HG03575 (cell line): ENCODE data around the gene SHPK.
"Not testable (repeated sequence)": the region's sequence is repeated elsewhere in the genome, so short reads cannot be mapped to it uniquely, and the experiment has no call there.

Source experiments
- ATAC-seq: cut with Tn5 transposase; IDR thresholded peaks from one replicate; pipeline ENCODE4 v1.9.1; 2021; ENCODE audit not compliant: unreplicated experiment, insufficient number of reproducible peaks, low FRiP score; ENCODE audit errors: extremely low read depth

Gene SHPK

DNA sequence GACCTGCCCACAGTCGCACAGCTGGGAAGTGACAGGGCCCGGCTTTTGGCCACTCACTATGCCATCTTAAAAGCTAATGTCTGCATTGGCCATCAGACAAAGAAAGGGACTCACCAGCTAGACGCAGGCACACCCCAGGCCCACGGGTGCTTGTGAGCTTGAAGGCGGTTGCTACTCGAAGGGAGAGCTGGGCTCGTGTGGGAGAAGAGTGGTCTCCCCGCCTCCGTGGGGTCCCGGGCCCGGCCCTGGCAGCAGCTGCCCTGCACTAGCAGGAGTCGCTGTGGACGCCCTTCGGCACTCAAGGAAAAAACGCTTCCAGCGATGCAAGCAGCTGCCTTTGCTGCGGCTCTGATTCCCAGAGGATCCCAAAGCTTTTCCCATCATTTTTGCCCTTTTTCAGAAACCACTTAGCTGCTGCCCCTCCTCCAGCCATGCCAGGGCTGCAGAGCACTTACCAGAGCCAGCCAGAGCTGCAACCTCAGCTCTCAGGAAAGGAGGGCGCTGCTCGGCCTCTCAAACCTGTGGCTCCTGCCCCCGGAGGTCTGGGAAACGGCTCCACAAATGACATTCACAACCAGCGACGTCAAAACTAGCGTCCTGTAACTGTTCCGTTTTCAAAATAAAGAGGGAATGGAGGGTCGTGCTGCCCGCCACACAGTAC lies 39.1 kb downstream of the SHPK start:
- no peak for ATAC-seq

DNA sequence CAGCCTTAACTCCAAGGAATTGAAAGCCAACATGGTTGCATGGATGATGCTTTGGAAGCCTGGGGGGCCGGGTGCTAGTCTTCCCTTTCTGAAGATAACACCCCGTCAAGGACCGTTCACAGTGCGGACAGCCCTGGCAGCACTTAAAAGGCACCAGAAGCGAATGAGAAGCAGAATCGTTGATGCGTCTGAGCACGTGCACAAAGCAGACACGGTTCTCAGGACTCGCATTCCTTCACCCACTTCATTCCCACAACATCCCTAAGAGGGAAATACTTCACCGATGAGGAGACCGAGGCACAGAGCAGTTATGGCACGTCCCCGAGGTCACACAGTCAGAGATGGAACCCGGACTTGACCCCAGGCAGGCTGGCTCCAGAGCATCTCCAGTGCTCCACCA lies 41.1 kb downstream of the SHPK start:
- ATAC-seq, result no peak

DNA sequence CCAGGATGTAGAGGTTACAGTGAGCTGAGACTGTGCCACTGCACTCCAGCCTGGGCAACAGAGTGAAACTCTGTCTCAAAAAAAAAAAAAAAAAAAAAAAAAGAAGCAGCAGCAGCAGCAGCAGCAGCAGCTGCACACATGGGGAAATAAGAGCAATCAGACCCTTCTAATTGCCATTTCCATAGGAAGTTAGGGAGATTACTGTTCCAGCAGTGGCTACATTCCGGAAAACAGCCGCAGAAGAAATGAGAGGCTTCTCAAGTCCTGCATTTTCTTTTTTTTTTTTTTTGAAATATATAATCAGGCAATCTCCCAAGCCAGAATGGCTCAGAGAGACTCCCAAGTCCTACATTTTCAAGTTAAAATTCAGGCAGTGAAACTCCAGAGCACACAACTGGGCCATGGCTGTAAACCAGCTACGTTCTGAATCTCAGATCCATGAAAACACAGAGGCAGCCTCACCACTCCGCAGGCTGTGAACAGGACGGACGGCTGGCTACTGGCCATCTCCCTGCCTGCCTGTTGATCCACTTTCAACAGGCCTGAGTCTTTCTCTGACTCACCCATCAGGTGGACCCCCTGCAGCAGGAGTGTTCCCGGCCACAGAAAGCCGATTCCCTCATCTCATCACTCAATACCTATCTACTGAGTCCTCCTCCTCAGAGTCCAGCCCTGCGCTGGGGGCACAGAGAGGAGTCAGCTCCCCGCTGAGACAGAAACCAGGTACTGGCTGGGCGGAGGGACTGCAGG lies 41.8 kb downstream of the SHPK start:
- no peak for ATAC-seq

DNA sequence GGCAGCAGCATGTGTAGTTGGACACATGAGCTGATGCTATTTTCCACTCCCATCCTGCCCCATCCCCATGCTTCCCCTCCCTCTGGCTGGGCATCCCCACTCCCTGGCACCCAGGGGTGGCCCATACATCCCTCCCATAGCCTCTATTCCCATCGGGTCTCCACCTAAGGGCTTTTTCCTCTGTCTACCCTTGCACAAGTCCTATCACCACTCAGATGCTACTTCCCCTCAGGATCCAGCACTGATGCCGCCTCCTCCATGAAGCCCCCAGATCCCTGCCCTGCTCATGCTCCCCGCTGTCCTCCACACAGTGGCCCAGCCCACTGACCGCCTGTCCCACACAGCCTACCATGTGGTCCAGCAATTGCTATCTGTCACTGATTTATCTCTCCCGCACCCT lies 42.7 kb downstream of the SHPK start:
- ATAC-seq, result no peak

DNA sequence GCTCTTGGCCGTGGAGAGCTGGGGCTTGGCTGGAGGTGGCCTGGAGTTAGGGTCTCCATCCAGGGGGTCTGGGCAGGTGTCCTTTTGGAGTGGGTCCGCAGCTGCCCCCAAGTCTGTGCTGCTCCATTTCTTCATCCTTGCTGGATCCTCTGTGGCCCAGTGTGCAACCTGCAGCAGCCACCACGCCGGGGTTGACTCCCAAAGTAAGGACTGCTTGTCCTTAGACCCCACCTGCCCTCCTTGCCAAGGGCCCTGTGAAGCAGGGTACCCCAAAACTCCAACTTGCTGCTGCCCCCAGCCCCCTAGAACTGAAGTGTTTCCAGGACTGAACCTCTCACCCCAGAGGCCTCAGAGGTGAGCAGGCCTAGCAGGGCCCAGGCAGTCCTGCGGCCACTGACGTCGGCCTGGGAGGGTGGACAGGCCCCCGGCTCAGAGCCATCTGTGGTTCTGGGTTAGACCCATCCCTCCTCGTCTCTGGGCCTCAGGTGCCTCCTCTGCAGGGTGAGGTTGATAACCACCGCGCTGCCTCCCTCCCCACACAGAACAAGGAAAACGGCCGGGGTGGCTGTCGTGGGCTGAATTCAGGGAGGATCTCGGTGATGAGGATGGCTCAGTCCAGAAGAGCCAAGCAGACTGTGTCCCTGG lies 43.7 kb downstream of the SHPK start:
- ATAC-seq, result no peak

DNA sequence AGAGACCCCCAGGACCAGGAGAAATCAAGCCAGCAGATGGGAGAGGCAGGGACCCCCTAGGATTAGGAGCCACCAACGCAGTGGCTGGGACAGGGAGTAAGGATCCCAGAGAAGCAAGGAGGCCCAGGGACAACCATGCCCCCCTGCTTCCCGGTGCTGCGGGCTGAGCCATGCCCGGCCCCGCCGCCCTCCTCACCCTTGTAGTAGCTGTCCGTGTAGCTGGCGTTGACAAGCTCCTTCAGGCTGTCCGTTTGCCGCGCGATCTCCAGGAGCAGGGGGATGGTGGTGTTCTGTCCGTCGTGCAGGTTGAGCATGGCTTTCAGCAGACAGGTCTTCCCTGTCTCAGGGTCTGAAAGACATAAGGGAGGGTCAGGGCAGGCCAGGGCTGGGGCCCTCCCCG lies 45.3 kb downstream of the SHPK start:
- ATAC-seq, result no peak

DNA sequence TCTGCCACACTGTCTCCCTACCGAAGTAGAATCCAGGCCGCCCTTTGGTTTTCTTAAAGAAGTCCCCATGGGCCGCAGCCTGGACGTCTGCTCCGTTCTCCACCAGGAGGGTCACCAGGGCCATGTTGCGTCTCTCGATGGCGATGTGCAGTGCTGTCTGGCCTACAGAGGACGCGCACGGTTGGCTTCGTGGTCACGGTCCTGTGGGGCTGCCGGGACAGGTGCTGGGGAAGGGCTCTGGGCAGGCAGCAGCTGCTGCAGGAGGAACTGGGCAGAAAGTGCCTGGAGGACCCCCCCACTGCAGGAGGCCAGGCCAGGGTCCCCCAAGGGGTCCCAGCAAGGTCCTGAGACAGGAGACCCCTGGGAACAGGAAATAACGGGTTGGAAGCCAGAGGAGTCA lies 45.8 kb downstream of the SHPK start:
- no peak for ATAC-seq

DNA sequence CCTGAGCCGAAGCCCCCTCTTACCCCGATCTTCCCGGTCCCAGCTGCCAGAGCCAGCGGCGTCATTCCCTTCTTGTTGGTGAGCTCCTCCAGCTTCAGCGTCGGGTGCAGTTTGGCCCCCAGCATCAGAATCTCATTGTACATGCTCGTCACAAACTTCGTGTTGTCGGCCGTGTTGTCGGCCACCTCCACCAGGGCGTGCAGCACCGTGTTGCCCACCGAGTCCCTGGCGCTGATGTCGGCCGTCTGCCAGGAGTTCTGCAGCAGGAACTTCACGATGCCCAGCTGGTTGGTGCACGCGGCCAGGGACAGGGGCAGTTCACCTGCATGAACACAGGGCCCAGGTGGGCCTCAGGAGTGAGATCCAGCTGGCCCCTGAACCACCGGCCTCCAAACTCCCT lies 46.3 kb downstream of the SHPK start:
- ATAC-seq, result no peak

DNA sequence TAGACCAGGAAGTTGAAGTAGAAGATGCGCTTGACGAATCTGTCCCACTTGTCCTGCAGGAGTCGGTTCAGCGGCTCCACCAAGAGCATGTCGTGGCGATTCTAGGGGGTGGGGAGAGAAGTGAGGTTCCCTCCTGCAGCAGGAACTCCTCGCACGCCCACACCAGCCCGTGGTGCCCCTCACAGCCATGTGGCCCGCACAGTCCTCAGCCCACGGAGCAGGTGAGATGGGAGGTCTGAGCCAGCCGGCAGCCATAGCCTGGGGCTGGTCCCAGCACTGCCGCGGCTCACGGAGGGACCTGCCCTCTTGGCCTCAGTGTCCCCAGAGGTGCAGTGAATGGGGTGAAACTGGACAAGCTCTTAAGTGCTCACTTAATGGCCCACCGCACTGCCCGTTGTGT lies 50.2 kb downstream of the SHPK start:
- no peak for ATAC-seq

DNA sequence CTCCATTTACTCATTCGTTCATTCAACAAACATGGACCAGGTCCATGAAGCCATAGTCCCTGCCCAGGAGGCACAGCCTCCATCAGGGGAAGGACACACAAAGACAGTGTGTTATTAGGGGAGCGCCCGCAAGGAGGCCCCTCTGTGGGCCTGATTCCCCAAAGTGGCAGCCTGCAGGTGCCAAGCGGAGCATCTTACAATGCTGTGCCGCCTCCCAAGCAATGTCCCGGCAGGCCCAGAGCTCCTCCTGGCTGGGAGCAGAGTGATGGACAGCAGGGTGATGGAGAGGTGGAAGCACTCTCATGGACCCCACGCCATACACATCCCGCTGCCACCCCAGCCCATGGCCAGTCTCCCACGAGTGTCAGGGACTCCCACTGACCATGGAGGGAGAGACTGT lies 52.6 kb downstream of the SHPK start:
- no peak for ATAC-seq

DNA sequence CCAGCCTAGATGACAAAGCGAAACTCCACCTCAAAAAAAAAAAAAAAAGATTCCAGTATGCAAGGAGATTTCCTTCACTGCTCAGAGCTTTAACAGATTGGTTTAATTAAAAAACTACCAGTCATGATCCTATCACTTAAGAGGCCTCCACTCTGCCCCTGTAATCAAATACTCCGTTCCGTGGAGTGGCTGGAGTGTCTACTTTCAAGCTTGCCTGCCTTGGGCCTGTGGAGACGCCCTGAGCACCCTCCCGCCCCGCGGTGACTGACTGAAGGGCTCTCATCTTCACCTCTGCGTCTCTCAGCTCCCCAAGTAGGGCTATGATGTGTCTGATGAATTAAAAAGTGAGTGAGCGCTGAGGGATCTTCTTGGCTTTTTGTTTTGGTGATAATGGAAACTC lies 53.1 kb downstream of the SHPK start:
- no peak for ATAC-seq

DNA sequence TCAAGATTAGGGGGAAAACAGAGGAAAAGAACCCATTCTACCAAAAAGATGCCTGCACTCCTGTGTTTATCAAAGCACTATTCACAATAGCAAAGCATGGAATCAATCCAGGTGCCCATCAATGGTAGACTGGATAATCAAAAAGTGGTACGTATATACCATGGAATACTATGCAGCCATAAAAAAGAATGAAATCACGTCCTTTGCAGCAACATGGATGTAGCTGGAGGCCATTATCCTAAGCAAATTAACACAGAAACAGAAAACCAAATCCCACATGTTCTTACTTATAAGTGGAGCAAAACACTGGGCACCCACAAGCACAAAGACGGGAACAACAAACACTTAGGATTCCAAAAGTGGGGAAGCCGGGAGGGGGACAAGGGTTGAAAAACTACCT lies 57.4 kb downstream of the SHPK start:
- not testable (repeated sequence) for ATAC-seq

DNA sequence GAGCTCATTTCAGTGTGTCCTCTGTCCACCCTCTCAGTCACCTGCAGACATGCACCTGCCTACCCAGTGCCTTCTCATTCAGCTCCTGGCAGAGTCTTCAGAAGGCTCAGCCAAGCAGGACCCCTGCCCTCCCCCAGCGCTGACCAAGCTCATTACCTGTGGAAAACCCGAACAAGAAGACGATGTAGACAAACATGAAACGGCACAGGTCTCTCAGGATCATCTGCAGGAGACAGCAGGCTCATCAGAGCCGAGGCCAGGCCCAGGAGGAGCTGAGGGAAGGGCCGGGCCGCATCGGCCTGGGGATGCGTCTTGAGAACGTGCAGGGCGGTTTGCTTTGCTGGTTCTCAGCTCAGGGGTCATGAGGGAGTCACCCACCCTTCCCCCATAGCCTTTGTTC lies 59.1 kb downstream of the SHPK start:
- ATAC-seq, result no peak

DNA sequence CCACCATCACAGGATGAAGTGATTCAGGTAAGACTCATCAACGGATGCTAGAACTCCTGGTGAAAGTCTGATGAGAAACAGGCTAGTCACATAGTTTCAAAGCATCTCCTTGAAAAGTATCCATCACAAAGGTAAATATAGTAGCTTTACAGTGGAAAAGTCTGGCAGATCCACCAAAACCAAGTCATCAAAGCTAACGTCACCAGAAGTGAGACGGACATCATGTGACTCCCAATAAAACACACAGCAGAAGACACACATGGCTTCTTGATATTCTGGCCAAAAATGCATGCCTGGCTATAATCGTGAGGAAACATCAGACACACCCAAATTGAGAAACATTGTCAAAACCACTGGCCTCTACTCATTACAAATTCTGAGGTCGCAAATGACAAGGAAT lies 60.5 kb downstream of the SHPK start:
- ATAC-seq, result no peak

DNA sequence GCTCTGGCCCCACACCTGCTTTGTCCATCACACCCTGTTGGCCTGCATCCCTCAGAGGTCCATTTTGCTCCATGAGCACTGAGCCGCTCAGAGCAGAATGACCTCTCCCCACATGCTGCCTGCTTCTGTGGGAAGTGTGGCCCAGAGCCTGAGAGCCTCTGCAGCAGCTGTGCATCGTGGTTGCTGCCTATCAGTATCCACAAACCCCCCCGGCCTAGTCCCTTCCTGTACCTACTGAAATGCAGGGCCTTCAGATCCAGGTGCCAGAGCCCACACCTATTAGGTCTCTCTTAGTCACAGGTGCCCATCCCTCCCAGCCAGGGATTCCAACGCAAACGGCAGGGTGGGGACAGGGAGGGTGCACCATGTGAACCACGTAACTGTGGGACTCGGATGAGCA lies 61.8 kb downstream of the SHPK start:
- ATAC-seq, result no peak

DNA sequence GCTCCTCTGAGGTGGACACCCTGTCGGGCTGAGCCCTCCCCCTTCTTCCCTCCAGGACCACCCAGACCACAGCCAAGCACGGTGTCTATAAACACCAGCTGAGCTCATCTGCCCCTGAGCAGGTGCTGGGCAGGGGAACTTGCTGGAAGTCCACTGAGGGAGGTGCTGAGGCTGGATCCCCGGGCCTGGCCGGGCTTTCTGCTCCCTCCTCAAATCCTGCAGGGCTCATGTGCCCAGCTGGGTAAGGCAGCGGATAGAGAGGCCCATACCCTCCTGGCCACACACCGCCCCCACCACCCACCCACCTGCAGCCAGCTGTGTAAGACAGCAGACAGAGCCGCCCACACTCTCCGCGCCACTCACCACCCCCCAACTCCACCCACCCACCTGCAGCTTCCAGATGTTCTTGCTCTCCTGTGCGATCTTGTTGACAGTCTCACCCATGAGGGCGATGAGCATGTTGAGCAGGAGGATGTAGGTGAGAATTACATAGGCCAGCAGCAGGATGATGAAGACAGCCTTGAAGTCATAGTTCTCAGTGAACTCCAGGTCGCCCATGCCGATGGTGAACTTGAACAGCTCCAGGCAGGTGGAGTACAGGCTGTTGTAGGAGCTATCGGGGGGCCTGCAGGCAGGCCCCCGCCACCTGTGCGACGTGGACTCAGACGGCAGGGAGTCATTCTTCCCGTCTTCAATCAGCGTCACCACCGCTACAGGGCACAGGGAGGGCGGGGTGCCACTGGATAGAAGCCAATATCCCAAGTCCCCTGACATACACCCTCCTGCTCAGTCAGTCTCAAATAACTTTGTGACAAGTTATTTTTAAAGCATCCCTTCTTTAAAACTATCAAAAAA lies 62.6 kb downstream of the SHPK start:
- ATAC-seq, result no peak

DNA sequence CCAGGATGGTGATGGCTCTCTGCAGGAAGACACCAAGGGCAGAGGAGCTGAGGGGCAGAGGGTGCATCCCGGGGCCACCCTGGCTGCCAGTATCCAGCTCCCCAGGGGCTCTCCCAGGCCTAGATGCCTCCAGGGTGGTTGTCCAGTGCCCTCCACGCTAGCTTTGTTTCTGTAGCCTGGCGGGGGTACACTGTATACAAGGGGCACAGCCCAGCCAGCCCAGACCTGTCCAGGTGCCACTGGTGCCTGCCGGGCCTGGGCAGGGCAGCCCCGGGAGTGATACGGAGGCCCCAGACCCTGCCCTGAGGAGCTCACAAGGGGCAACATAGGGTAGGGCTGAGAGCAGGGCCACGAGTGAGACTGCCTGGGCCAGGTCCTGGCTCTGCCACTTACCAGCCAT lies 63.8 kb downstream of the SHPK start:
- ATAC-seq, result no peak

DNA sequence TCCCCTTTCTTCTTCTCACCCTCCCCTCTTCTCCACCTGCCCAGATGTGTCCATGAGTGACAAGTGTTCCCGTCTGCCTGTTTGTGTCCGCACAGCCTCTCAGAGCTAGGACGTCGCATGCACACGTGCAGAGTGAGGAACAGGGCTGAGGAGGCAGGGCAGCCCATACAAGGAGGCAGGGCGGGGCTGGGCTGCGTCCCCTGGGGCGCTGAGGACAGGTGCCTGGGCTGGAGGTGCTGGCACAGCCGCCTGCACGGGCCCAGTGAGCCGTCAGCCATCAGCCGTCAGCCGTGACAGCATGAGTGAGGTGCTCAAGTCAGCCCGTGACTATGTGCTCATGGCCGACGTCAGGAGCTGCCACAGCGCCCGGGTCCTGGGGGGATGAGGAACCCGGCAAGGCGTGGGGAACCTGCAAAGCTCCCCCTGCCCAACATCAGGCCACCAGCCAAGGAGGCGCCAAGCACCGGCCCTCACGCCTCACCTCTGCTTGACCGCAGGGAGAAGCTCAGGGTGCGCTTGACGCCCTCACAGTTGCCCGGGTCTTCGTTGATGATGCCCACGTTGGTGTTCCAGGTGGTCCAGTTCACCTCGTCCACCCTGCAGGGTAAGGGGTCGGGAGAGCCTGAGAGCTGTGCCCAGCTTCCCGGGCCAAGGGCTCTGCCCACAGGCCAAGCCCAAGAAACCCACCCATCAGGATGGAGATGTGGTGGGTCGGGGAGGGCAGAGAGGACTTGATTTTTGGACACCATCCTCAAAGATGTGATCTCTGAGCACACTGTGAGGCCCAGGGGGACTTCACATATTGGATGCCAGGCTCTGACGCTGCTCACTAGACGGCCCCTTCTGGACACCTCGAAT lies 64.8 kb downstream of the SHPK start:
- ATAC-seq, result no peak
